Gastroesophageal sphincter (tissue), 4 donors: ENCODE results near the gene TSPYL1. TPM values are rescaled to one million over a fixed set of nuclear protein-coding genes. Genes with fewer than 3 reads are reported as not detected.

Experiments used
- ATAC-seq: fragments of 150-250 bp; one replicate; pipeline ENCODE4 v1.9.1; 2016; ENCODE audit warnings: mild to moderate bottlenecking, moderate library complexity
- H3K27ac ChIP-seq, 4 donors: fragments of 200-600 bp; sonication (generic) in 3 of 4; 1 replicate in 3 of 4; 2 replicates in 1 of 4; pipeline ENCODE4 v1.5.1; 2016 to 2019
- H3K27me3 ChIP-seq: fragments of 200-600 bp; sonication (generic); one replicate; pipeline ENCODE4 v1.5.1; 2019
- H3K36me3 ChIP-seq, 2 donors: fragments of 200-600 bp; sonication (generic); one replicate each; pipeline ENCODE4 v1.5.1; 2019; ENCODE audit warnings: control low read depth in 1 of 2
- H3K4me1 ChIP-seq, 3 donors: fragments of 200-600 bp; sonication (generic); 1 replicate in 2 of 3; 2 replicates in 1 of 3; pipeline ENCODE4 v1.5.1; 2016 to 2019; ENCODE audit warnings: control low read depth in 2 of 3
- H3K4me3 ChIP-seq, 2 donors: fragments of 200-600 bp; sonication (generic); one replicate each; pipeline ENCODE4 v1.5.1; 2019; ENCODE audit warnings: mild to moderate bottlenecking in 1 of 2, moderate library complexity in 1 of 2
- H3K9me3 ChIP-seq, 3 donors: fragments of 200-600 bp; sonication (generic); one replicate each; pipeline ENCODE4 v1.5.1; 2017 to 2019; ENCODE audit warnings: control low read depth in 2 of 3
- CTCF ChIP-seq, 4 experiments: fragments of 200-600 bp in 2 of 4; fragments of 450-650 bp in 2 of 4; sonication (generic) in 1 of 4; IDR thresholded peaks; one replicate each; pipeline ENCODE4 v1.5.1; 2017 to 2019; ENCODE audit warnings: antibody characterized with exemption in 4 of 4, mild to moderate bottlenecking in 2 of 4, moderate library complexity in 2 of 4
- EP300 ChIP-seq: sonication (generic); formaldehyde crosslinking; IDR thresholded peaks from one replicate; pipeline ENCODE4 v1.6.1; 2017; ENCODE audit warnings: antibody characterized with exemption, mild to moderate bottlenecking
- POLR2A ChIP-seq, 2 donors: fragments of 450-650 bp; IDR thresholded peaks; one replicate each; pipeline ENCODE4 v1.6.1; 2017; ENCODE audit warnings: antibody characterized with exemption in 2 of 2, mild to moderate bottlenecking in 2 of 2, moderate library complexity in 1 of 2
- POLR2AphosphoS5 ChIP-seq: sonication (generic); formaldehyde crosslinking; IDR thresholded peaks from one replicate; pipeline ENCODE4 v1.6.1; 2017; ENCODE audit warnings: antibody characterized with exemption
- WGBS, 2 donors: methylation state at CpG; one replicate each; pipeline ENCODE4 v1.1.5; 2018; ENCODE audit warnings: low coverage in 1 of 2; 5-methylcytosine and 5-hydroxymethylcytosine counted together
- total RNA-seq, 4 donors: library from RNA; depleted of rRNA; stranded (reverse); fragments of >200 nt; gene quantifications; one replicate each; pipeline ENCODE4 v1.1.0, GENCODE V29; 2016

Gene TSPYL1
- total RNA-seq, 4 donors from 2014 or later: 99.3 to 105 (median 100) TPM

- Histone ChIP-seq H3K27ac (peak overlapping the region in 2 of 4 donors; percentile 27 to 40), H3K9me3 (no peaks in the 10 kb centered on the region), H3K4me3 (peak overlapping the region in 1 of 2 donors; percentile 15), H3K27me3 (no peaks in the 10 kb centered on the region), H3K4me1 (peaks cover 33 to 73% (median 36%) of the 10 kb centered on the region in 3 donors), H3K36me3 (no peaks in the 10 kb centered on the region)
- ATAC-seq: no peak
- TF ChIP-seq EP300 (no peak), CTCF (IDR thresholded peaks at IDR 0.05) (no peak), POLR2A (IDR thresholded peaks at IDR 0.05) (no peak), POLR2AphosphoS5 (no peak)
- WGBS, 2 donors: 53 to 54% methylated on average over 6 of the region's 6 CpGs
Measured at GRCh38 chr6:116251568-116252384, 28.0 kb downstream of the TSPYL1 start.

DNA sequence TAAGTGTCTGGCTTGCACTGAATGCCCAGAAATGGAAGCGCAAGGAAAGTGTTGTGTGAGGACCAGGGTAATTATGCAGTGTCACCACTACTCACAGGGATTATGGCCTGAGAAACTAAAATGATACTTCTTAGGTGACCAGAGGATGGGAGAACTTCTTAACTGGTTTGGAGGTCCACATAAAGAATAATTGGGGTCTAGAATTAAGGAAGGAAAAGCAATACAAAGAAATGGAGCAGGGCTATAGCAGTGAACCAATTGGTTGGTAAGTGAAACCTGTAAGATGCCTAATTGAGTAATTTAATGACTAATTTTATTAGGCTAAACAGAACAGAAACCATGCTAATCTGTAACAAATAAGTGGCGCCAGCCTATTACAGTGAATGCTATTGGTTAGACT, 31.2 kb downstream of the TSPYL1 start:
- no peak for ATAC-seq
- Histone ChIP-seq H3K27ac (peak overlapping the region in 1 of 4 donors; percentile 20), H3K27me3 (no peaks in the 10 kb centered on the region), H3K9me3 (no peaks in the 10 kb centered on the region), H3K4me1 (peaks cover 28 to 57% (median 30%) of the 10 kb centered on the region in 3 donors), H3K4me3 (no peak overlapping the region), H3K36me3 (peaks cover 0 to 8% of the 10 kb centered on the region in 2 donors)
- 90 to 100% methylated on average over 2 of the region's 2 CpGs for WGBS, 2 donors
- TF ChIP-seq EP300: no peak
- TF ChIP-seq POLR2A (IDR thresholded peaks at IDR 0.05): no peak
- no peak for TF ChIP-seq POLR2AphosphoS5
- TF ChIP-seq CTCF (IDR thresholded peaks at IDR 0.05): no peak

DNA sequence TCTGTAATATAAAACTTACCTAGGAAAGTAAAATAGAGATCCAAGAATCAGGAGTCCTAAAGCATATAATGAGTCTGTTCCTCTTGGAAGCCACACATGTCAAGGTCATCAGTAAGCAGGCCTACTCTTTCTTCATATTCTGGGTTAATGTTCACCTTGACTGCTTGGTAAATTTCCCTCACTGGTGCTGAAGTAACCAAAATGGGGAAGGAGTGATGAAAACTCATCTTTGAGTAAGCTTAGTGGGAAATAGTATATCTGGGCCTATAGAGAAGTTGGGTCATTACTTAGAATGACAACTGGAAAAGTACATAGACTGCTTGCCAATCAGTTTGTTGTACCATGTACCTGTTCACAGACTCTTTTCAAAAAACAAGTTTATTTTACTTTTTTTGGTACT, 32.4 kb downstream of the TSPYL1 start:
- Histone ChIP-seq H3K9me3 (no peaks in the 10 kb centered on the region), H3K36me3 (peaks cover 0 to 8% of the 10 kb centered on the region in 2 donors), H3K27me3 (no peaks in the 10 kb centered on the region), H3K4me1 (peaks cover 22 to 47% (median 23%) of the 10 kb centered on the region in 3 donors), H3K4me3 (no peak overlapping the region), H3K27ac (no peak overlapping the region)
- ATAC-seq: no peak
- TF ChIP-seq POLR2AphosphoS5 (no peak), POLR2A (IDR thresholded peaks at IDR 0.05) (no peak), EP300 (no peak), CTCF (IDR thresholded peaks at IDR 0.05) (no peak)

GRCh38 chr6:116246089-116246488, 33.6 kb downstream of the TSPYL1 start:
- Histone ChIP-seq H3K4me1 (peaks cover 12 to 35% (median 14%) of the 10 kb centered on the region in 3 donors), H3K36me3 (peaks cover 0 to 8% of the 10 kb centered on the region in 2 donors), H3K27ac (no peak overlapping the region), H3K9me3 (no peaks in the 10 kb centered on the region), H3K27me3 (no peaks in the 10 kb centered on the region), H3K4me3 (no peak overlapping the region)
- no peak for ATAC-seq
- WGBS, 2 donors: 74 to 85% methylated on average over 4 of the region's 4 CpGs
- no peak for TF ChIP-seq POLR2A (IDR thresholded peaks at IDR 0.05)
- TF ChIP-seq POLR2AphosphoS5: no peak
- TF ChIP-seq CTCF (IDR thresholded peaks at IDR 0.05): no peak
- no peak for TF ChIP-seq EP300

DNA sequence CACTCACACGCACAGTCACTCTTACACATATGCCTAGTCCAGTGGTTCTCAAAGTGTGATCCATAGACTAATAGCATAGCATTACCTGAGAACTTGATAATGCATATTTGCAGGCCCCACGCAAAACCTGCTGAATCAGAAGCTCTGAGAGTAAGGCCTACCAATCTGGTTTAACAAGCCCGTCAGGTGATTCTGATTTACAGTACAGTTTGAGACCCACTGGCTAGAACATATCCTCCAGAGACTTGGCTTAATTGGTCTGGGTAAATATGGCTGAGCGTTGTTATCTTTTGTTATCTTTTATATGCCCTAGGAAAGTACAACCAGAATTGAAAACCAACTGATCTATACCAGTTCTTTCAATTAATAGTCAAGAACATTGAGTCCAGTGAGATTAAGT, 35.4 kb downstream of the TSPYL1 start:
- Histone ChIP-seq H3K4me1 (peaks cover 0 to 17% (median 3%) of the 10 kb centered on the region in 3 donors), H3K36me3 (peaks cover 0 to 10% of the 10 kb centered on the region in 2 donors), H3K9me3 (no peaks in the 10 kb centered on the region), H3K27ac (no peak overlapping the region), H3K4me3 (no peak overlapping the region), H3K27me3 (no peaks in the 10 kb centered on the region)
- 89 to 95% methylated on average over 3 to 4 of the region's 4 CpGs for WGBS, 2 donors
- no peak for ATAC-seq
- TF ChIP-seq EP300 (no peak), POLR2A (IDR thresholded peaks at IDR 0.05) (no peak), POLR2AphosphoS5 (no peak), CTCF (IDR thresholded peaks at IDR 0.05) (no peak)
